GM20000 (cell line): ENCODE measurements around the gene ADAMTS20.

Experiments
- DNase-seq: peaks from one replicate; pipeline ENCODE4 v3.0.0; 2012; ENCODE audit warnings: low spot score
- TF ChIP-seq, protein P1 (sequence below): IDR thresholded peaks from 2 replicates; pipeline ENCODE4 v1.5.1; 2012; ENCODE audit warnings: mild to moderate bottlenecking, control low read depth; ENCODE audit errors: extremely low read depth, missing control alignments

The ADAMTS20 gene

GRCh38 chr12:43332977-43333640 lies 218.9 kb downstream of the ADAMTS20 start:
- no peak for DNase-seq
- TF ChIP-seq, protein P1, sequence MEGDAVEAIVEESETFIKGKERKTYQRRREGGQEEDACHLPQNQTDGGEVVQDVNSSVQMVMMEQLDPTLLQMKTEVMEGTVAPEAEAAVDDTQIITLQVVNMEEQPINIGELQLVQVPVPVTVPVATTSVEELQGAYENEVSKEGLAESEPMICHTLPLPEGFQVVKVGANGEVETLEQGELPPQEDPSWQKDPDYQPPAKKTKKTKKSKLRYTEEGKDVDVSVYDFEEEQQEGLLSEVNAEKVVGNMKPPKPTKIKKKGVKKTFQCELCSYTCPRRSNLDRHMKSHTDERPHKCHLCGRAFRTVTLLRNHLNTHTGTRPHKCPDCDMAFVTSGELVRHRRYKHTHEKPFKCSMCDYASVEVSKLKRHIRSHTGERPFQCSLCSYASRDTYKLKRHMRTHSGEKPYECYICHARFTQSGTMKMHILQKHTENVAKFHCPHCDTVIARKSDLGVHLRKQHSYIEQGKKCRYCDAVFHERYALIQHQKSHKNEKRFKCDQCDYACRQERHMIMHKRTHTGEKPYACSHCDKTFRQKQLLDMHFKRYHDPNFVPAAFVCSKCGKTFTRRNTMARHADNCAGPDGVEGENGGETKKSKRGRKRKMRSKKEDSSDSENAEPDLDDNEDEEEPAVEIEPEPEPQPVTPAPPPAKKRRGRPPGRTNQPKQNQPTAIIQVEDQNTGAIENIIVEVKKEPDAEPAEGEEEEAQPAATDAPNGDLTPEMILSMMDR: no peak

DNA sequence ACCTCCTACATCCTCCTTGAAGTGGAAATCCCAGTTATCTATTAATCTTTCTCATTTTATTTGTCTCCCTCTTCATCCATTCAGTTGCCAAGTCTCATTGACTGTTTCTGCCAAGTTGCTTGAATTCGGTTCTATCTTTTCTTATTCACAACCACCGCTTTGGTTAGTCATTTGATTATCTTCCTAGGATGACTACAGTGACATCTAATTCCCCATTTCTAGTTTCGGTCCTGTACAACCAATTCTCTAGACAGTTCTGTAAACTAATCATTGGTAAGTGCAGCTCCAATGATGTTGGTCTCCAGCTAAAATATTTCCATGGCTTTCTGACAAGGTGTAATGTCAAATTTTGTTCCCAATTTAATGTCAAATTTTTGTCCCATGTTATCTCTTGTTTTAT lies 220.1 kb downstream of the ADAMTS20 start:
- no peak for DNase-seq

DNA sequence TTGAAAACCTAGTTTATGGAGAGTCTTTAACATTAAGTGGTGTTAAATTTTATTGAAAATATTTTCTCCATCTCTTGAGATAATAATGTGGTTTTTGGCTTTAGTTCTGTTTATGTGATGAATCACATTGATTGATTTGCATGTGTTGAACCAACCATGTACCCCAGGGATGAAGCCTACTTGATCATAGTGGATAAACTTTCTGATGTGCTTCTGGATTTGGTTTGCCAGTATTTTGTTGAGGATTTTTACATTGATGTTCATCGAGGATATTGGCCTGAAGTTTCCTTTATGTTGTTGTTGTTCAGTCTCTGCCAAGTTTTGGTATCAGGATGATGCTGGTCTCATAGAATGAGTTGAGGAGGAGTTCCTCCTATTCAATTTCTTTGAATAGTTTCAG lies 222.6 kb downstream of the ADAMTS20 start:
- DNase-seq: no peak
- TF ChIP-seq, protein P1: no peak

More for the DNA sequence above, 220.1 kb downstream of the ADAMTS20 start:
- TF ChIP-seq, protein P1: no peak

- no peak for DNase-seq
Measured at GRCh38 chr12:43325786-43326185, 226.2 kb downstream of the ADAMTS20 start.

GRCh38 chr12:43320281-43320680 lies 231.7 kb downstream of the ADAMTS20 start:
- TF ChIP-seq, protein P1: no peak
- no peak for DNase-seq

More at GRCh38 chr12:43325786-43326185, 226.2 kb downstream of the ADAMTS20 start:
- TF ChIP-seq, protein P1: no peak

DNA sequence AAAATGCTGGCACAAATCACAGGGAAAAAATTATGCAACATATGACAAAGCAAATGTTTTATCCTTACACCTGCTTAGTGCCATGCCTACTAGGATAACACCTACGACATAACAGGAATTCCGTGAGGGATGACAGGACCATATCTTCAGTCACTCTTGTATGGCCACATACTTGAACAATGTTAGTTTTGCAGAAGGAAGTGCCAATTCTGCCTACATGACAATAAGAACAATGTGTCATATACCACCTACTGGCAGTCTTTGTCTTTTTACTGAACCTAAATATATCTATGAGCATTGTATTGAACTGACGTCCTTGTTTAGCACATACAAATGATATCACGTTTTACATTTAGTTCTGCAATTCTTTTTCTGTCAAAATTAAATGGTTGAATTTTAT lies 234.0 kb downstream of the ADAMTS20 start:
- DNase-seq: no peak
- TF ChIP-seq, protein P1: no peak

DNA sequence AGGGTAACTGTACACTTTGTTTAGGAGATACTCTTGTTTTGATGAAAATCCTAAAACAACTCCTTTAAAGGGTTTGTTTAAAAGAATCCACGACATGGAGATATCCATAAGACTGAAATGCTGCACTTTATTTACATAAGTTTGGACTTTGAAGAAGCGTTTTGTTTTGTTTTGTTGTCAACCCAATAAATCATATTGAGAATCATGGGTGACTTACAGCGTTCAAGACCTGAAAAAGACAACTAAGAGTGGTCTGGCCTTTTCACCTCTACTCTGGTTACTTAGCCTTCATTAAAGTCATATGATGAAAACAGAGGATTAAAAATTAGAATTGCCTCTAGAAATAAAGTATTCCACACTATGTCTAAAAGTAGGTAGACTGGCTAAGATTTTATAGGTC lies 234.8 kb downstream of the ADAMTS20 start:
- TF ChIP-seq, protein P1: no peak
- DNase-seq: no peak
